HEK293T (cell line): ENCODE results near the gene MRNIP.

Experiments
- CTCF ChIA-PET: fragments of 350-600 bp; formaldehyde crosslinking; extraction: SDS; loops from one replicate; lab custom pipeline; 2021; ENCODE audit warnings: antibody characterized with exemption, inconsistent platforms; lab: Yijun Ruan, JAX
- POLR2A ChIA-PET: fragments of 350-600 bp; formaldehyde crosslinking; extraction: SDS; loops from one replicate; lab custom pipeline; 2020; ENCODE audit warnings: antibody characterized with exemption, inconsistent platforms; lab: Yijun Ruan, JAX
- DNase-seq: peaks from one replicate; pipeline ENCODE4 v3.0.0; 2012; ENCODE audit warnings: mixed read lengths; ENCODE audit errors: extremely low spot score
- ARNT ChIP-seq: fragments of 450-650 bp; IDR thresholded peaks from 2 replicates; pipeline ENCODE4 v1.6.1; 2017; ENCODE audit warnings: mild to moderate bottlenecking
- BHLHE40 ChIP-seq: fragments of 450-650 bp; IDR thresholded peaks from 2 replicates; pipeline ENCODE4 v1.6.1; 2016; ENCODE audit warnings: mild to moderate bottlenecking, moderate library complexity, borderline replicate concordance
- CTBP1 ChIP-seq: fragments of 450-650 bp; IDR thresholded peaks from 2 replicates; pipeline ENCODE4 v1.6.1; 2016; ENCODE audit warnings: borderline replicate concordance
- ELF4 ChIP-seq: fragments of 450-650 bp; IDR thresholded peaks from 2 replicates; pipeline ENCODE4 v1.6.1; 2017; ENCODE audit warnings: antibody characterized with exemption
- FOXA1 ChIP-seq: fragments of 450-650 bp; IDR thresholded peaks from 2 replicates; pipeline ENCODE4 v1.6.1; 2016; ENCODE audit warnings: mild to moderate bottlenecking
- FOXK2 ChIP-seq: fragments of 450-650 bp; IDR thresholded peaks from 2 replicates; pipeline ENCODE4 v1.6.1; 2016; ENCODE audit warnings: mild to moderate bottlenecking
- FOXM1 ChIP-seq: fragments of 450-650 bp; IDR thresholded peaks from 2 replicates; pipeline ENCODE4 v1.6.1; 2017; ENCODE audit warnings: mild to moderate bottlenecking, borderline replicate concordance
- HDGF ChIP-seq: fragments of 450-650 bp; IDR thresholded peaks from 2 replicates; pipeline ENCODE4 v1.6.1; 2017; ENCODE audit warnings: antibody characterized with exemption, borderline replicate concordance
- L3MBTL2 ChIP-seq: fragments of 450-650 bp; conservative IDR thresholded peaks from 2 replicates; pipeline ENCODE4 v1.6.1; 2016; ENCODE audit warnings: mild to moderate bottlenecking
- LEF1 ChIP-seq: fragments of 450-650 bp; IDR thresholded peaks from 2 replicates; pipeline ENCODE4 v1.6.1; 2017; ENCODE audit warnings: mild to moderate bottlenecking, borderline replicate concordance
- NFRKB ChIP-seq: fragments of 450-650 bp; IDR thresholded peaks from 2 replicates; pipeline ENCODE4 v1.6.1; 2016; ENCODE audit warnings: mild to moderate bottlenecking, moderate library complexity
- PKNOX1 ChIP-seq: fragments of 450-650 bp; IDR thresholded peaks from 2 replicates; pipeline ENCODE4 v1.6.1; 2016
- SP1 ChIP-seq: fragments of 450-650 bp; IDR thresholded peaks from 2 replicates; pipeline ENCODE4 v1.6.1; 2017
- SUZ12 ChIP-seq: fragments of 450-650 bp; IDR thresholded peaks from 2 replicates; pipeline ENCODE4 v1.6.1; 2016; ENCODE audit warnings: mild to moderate bottlenecking
- TARDBP ChIP-seq: fragments of 450-650 bp; IDR thresholded peaks from 2 replicates; pipeline ENCODE4 v1.6.1; 2016
- ZNF384 ChIP-seq: fragments of 450-650 bp; IDR thresholded peaks from 2 replicates; pipeline ENCODE4 v1.6.1; 2016

Gene MRNIP

GRCh38 chr5:179827680-179828079, 30.9 kb downstream of the MRNIP start:
- TF ChIP-seq CTBP1 (no peak), L3MBTL2 (no peak), NFRKB (no peak), FOXK2 (no peak), ELF4 (no peak), LEF1 (no peak), PKNOX1 (no peak), SP1 (no peak), ZNF384 (no peak), TARDBP (no peak), BHLHE40 (no peak), ARNT (no peak), HDGF (no peak), FOXM1 (no peak), SUZ12 (no peak)
- ChIA-PET POLR2A (interaction anchor here (1.0 to 1.2 kb wide), 3 partner anchors 16 to 79 kb away, joined by 3 read pairs; no protein-coding TSS in a partner anchor), CTCF (no interaction called here)
- no peak for DNase-seq

- TF ChIP-seq SP1 (no peak), SUZ12 (no peak), ARNT (no peak), HDGF (no peak), NFRKB (no peak), PKNOX1 (no peak), ZNF384 (0 out of 2 replicates have a peak, but pooled peaks have one; percentile 40)
- ChIA-PET POLR2A (interaction anchor here (0.9 kb wide), 1 partner anchor 31 kb away, joined by 3 read pairs; no protein-coding TSS in a partner anchor), CTCF (no interaction called here)
- DNase-seq = no peak
These were observed 32.9 kb downstream of the MRNIP start for GRCh38 chr5:179825655-179826182.

- TF ChIP-seq SP1 = no peak
- no peak for TF ChIP-seq PKNOX1
- no peak for TF ChIP-seq L3MBTL2
- no peak for TF ChIP-seq ELF4
- no peak for TF ChIP-seq CTBP1
- no peak for TF ChIP-seq ARNT
- TF ChIP-seq FOXA1 = no peak
- ChIA-PET CTCF (no interaction called here), POLR2A (no interaction called here)
- DNase-seq = no peak
These were observed 33.9 kb downstream of the MRNIP start for GRCh38 chr5:179824745-179825112.

- DNase-seq = no peak
- POLR2A ChIA-PET = interaction anchor here (1.6 kb wide), 1 partner anchor 13 kb away, joined by 4 read pairs; no protein-coding TSS in a partner anchor
- no peak for TF ChIP-seq BHLHE40
- no peak for TF ChIP-seq TARDBP
- TF ChIP-seq PKNOX1 = no peak
- no peak for TF ChIP-seq LEF1
- no peak for TF ChIP-seq FOXA1
- no peak for TF ChIP-seq ARNT
- TF ChIP-seq L3MBTL2 = no peak
- TF ChIP-seq HDGF = no peak
- TF ChIP-seq SUZ12 = no peak
- TF ChIP-seq FOXK2 = no peak
- no peak for TF ChIP-seq SP1
- no peak for TF ChIP-seq ZNF384
- no peak for TF ChIP-seq CTBP1
- TF ChIP-seq FOXM1 = no peak
- CTCF ChIA-PET = no interaction called here
These were observed 34.5 kb downstream of the MRNIP start for GRCh38 chr5:179823937-179824744.

- TF ChIP-seq SUZ12 (no peak), ZNF384 (no peak), ELF4 (no peak), PKNOX1 (no peak), HDGF (no peak), TARDBP (no peak), ARNT (no peak), FOXA1 (no peak)
- ChIA-PET POLR2A (interaction anchor here (0.6 to 1.6 kb wide), 2 partner anchors 11 to 47 kb away, joined by 4 read pairs; no protein-coding TSS in a partner anchor), CTCF (interaction anchor here (0.6 kb wide), 1 partner anchor 1337 kb away, joined by 3 read pairs; no protein-coding TSS in a partner anchor)
- DNase-seq = no peak
These were observed 36.1 kb downstream of the MRNIP start for GRCh38 chr5:179822444-179822990.
